Measurements from ENCODE around the gene NDUFS3.
"Not testable (repeated sequence)": the region's sequence is repeated elsewhere in the genome, so short reads cannot be mapped to it uniquely, and the experiment has no call there.

The NDUFS3 gene

DNA sequence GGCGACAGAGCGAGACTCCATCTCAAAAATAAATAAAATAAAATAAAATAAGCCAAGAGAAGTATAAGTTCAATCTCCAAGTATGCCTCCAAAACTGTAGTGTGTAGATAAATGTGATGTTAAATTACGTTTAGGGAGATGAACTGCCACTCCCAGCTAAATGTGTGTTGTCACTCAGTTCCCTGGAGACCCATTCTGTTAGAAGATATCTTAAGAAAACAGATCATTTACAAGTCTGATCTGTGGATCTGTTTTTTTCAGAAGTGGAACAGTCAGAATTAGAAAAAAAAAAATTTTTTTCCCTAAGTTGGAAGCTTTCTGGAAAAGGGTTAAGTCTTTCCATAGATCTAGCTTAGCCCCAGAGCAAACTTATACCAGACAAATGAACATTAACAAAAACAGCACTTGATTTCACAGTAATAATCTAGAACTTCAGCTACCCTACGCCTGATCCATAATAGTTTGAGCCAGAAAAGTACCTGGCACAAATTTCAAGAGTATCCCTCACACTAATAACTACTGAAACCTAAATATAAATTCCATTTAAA, 44.1 kb upstream of the NDUFS3 start:
- POLR2A ChIA-PET (ENCODE audit: low non-redundant PET) = no interaction called here
- TF ChIP-seq, protein P1, sequence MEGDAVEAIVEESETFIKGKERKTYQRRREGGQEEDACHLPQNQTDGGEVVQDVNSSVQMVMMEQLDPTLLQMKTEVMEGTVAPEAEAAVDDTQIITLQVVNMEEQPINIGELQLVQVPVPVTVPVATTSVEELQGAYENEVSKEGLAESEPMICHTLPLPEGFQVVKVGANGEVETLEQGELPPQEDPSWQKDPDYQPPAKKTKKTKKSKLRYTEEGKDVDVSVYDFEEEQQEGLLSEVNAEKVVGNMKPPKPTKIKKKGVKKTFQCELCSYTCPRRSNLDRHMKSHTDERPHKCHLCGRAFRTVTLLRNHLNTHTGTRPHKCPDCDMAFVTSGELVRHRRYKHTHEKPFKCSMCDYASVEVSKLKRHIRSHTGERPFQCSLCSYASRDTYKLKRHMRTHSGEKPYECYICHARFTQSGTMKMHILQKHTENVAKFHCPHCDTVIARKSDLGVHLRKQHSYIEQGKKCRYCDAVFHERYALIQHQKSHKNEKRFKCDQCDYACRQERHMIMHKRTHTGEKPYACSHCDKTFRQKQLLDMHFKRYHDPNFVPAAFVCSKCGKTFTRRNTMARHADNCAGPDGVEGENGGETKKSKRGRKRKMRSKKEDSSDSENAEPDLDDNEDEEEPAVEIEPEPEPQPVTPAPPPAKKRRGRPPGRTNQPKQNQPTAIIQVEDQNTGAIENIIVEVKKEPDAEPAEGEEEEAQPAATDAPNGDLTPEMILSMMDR (conservative IDR thresholded peaks at IDR 0.05; ENCODE audit: low read depth) = no peak
- peak overlapping the region; percentile 46 for H3K27ac ChIP-seq
- no peak for DNase-seq (ENCODE audit: low spot score)
- CTCF ChIA-PET = no interaction called here

DNA sequence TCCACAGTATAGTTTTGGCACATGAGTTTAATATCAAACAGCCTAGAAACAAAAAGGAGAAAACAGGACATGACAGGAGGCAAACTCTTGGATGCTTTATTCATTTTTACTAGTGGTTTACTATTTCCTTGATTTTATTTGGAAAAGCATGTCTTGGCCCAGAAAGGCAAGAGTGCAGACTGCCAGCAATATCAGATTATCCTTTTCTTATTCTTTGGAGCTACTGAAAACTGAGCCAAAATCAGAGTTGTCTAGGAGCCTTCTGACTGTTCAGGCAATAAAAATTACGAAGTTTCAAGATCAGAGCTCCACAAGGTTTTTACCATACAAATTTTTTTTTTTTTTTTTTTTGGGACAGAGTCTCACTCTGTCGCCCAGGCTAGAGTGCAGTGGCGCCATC, 42.0 kb upstream of the NDUFS3 start:
- DNase-seq (ENCODE audit: low spot score) = no peak
- CTCF ChIA-PET = interaction anchor here (0.5 to 0.6 kb wide), 2 partner anchors 21 to 74 kb away, joined by 3 to 4 read pairs; no protein-coding TSS in a partner anchor
- POLR2A ChIA-PET (ENCODE audit: low non-redundant PET) = no interaction called here
- H3K27ac ChIP-seq = peak overlapping the region; percentile 42; the same call in 1 of the 2 replicates
- TF ChIP-seq, protein P1 (conservative IDR thresholded peaks at IDR 0.05; ENCODE audit: low read depth) = no peak

DNA sequence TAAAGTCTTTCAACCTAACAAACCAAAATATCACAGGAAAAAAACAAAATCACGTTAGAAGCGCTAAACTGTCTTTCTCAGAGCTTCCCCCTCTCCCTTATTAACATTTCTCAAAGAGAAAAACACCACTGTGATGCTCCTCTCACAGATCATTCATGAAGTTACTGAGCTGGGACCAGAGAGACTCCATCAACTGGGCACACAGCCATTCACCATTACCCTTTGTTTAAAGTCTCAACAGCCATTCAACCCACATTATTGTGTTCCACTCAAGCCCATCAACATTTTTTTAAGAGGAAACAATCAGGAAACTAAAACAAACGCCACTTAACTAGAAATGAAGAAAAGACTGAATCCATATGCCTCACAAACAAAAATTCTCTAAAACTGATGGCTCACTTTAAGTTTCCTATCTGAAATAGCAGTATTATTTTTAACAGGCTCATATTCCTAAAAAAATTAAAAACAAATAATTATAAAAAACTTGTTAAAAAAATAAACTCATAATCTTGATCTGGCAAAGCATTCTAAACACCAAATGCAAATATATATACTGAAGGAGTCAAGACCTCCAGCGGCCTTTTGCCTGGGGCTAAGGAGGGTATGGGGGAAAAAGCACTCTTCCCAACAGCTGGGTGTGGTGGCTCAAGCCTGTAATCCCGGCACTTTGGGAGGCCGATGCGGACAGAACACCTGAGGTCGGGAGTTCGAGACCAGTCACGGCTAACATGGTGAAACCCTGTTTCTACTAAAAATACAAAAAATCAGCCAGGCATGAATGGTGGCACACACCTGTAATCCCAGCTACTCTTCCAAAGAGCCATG, 39.9 kb upstream of the NDUFS3 start:
- TF ChIP-seq, protein P1 (conservative IDR thresholded peaks at IDR 0.05; ENCODE audit: low read depth) = no peak
- ChIA-PET CTCF (interaction anchor here (0.7 to 1.3 kb wide), 3 partner anchors 14 to 192 kb away, joined by 3 to 11 read pairs (median 3); partner anchors contain the start of gene CELF1), POLR2A (ENCODE audit: low non-redundant PET) (no interaction called here)
- no peak for DNase-seq (ENCODE audit: low spot score)
- H3K27ac ChIP-seq = peak overlapping the region; percentile 90

DNA sequence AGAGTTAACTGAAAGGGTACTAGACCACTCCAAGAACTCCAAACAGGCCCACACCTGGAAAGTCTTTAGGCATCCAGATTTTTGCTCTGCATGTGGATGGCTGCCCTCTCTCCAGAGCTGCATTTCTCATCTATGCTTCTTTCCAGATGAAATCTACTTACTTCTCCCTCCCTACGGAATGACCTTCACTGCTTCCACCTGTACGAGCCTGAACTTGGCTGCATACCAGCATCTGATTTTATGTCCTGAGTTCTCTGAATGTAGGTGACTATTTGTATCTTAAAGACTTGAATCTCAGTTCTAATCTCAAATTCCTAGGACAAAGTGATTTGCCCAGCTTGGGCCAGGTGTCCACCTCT, 39.2 kb upstream of the NDUFS3 start:
- TF ChIP-seq, protein P1 (conservative IDR thresholded peaks at IDR 0.05; ENCODE audit: low read depth) = no peak
- ChIA-PET POLR2A (ENCODE audit: low non-redundant PET) (interaction anchor here (0.5 kb wide), 1 partner anchor 37 kb away, joined by 4 read pairs; no protein-coding TSS in a partner anchor), CTCF (interaction anchor here (0.7 to 1.3 kb wide), 2 partner anchors 13 to 15 kb away, joined by 3 to 11 read pairs; partner anchors contain the start of gene CELF1)
- DNase-seq (ENCODE audit: low spot score) = peak; percentile 9
- H3K27ac ChIP-seq = peak overlapping the region; percentile 90

DNA sequence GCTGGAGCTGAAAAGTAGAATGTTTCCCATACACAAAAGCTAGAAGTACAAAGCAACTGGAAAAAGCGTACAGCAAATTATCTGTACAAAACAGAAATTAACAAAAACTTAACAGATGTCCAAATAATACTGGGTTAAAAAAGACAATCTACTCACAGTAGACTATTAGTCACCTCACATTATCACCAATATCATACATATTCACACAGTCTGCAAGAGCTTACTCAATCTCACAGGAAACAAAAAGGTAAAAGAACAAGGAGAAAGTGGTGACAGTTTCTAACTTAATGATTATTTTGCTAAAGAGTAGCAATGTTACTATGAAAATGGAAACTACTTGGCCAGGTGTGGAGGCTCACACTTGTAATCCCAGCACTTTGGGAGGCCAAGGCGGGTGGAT, 37.8 kb upstream of the NDUFS3 start:
- CTCF ChIA-PET = no interaction called here
- POLR2A ChIA-PET (ENCODE audit: low non-redundant PET) = no interaction called here
- no peak for DNase-seq (ENCODE audit: low spot score)
- H3K27ac ChIP-seq = peak overlapping the region; percentile 97
- TF ChIP-seq, protein P1 (conservative IDR thresholded peaks at IDR 0.05; ENCODE audit: low read depth) = no peak

DNA sequence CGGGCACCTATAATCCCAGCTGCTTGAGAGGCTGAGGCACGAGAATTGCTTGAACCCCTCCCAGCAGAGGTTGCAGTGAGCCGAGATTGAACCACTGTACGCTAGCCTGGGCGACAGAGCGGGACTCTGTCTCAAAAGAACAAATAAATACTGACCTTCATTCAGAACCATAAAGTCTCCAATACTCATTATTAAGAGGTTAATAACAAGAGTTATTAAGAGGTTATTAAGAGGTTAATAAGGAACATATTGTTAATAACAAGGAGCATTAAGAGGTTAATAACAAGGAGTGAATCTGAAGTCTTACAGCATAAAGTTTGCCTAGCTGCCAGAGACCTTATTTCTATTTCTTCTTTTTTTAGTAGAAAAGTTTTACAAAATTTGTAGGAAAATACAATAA, 33.6 kb upstream of the NDUFS3 start:
- ChIA-PET CTCF (no interaction called here), POLR2A (ENCODE audit: low non-redundant PET) (no interaction called here)
- TF ChIP-seq, protein P1 (conservative IDR thresholded peaks at IDR 0.05; ENCODE audit: low read depth) = no peak
- peak overlapping the region; percentile 38 for H3K27ac ChIP-seq
- DNase-seq (ENCODE audit: low spot score) = no peak

DNA sequence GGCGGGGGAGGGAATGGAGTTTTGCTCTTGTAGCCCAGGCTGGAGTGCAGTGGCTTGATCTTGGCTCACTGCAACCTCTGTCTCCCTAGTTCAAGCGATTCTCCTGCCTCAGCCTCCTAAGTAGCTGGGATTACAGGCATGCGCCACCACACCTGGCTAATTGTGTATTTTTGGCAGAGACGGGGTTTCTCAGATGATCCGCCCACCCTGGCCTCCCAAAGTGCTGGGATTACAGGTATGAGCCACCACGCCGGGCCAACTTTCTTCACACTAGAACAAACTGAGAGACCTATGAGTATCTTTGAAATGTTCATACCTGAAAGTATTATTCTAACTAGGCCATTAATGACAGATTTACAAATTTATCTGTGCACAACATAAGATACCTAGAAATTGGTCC, 32.6 kb upstream of the NDUFS3 start:
- DNase-seq (ENCODE audit: low spot score); CTCF ChIA-PET; POLR2A ChIA-PET (ENCODE audit: low non-redundant PET); H3K27ac ChIP-seq: not testable (repeated sequence)

Data from RWPE1 (cell line).